Measurements from ENCODE around the gene TUBGCP6. TPM values are rescaled to one million over a fixed set of nuclear protein-coding genes. Genes with fewer than 3 reads are reported as not detected.

TUBGCP6 gene
- total and polyA plus RNA-seq, 10 of the 15 experiments (the other 5 are each of a cell fraction or from before 2014, with no cell fraction given): 0.74 to 41.4 (median 19.4) TPM

DNA sequence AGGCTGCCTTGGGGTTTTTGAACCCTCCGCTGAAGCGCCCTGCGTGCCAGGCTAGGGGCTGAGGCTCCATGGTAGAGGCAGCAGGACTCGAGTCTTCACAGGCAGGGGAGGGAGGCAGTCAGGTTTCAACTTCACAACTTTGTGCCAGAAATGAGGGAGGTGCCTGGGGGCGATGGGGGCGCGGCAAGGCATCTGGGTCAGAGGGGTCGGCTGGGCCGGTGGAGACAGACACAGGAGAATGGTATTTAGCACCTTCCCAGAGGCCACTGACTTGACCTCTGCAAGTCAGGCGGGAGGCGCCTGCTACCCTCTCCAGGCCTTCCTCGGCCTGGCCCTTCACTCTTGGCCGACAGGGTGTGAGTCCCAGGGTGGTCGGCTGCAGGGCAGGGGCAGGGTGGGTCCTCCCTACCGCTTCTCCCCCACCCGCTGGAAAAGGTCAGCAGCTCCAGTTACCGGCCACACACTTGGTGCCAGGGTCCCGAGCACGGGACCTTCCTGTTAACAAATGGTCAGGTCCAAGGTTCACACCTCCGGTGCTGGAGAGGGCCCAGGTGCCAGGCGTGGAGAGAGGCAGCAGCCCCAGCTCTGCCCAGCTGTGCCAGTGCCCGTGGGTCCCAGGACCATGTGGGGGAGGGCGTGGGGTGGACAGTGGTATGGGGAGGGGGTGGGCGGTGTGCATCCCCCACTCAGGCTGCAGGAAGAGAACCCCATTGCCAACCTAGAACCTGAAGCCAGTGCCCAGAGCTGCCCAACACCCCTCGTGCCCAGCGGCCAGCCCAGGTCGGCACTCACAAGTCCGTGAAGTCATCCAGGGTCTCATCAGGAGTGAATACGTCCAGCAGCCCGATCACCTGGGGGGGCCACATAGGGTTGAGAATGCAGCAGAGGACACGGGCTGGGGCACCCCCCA, 12.9 kb upstream of the TUBGCP6 start:
- H4K20me1 ChIP-seq (ENCODE audit: control insufficient read depth, insufficient read depth): no peaks in the 10 kb centered on the region
- no peak for FAIRE-seq
- no peaks in the 10 kb centered on the region; a peak in 1 of 4 replicates for H3K36me3 ChIP-seq (ENCODE audit: control insufficient read depth in 2 of 2, insufficient read depth in 2 of 2, low read length in 1 of 2)
- no peak overlapping the region for H3K4me2 ChIP-seq (ENCODE audit: control insufficient read depth, insufficient read depth)
- H3K4me3 ChIP-seq: no peak overlapping the region
- ChIA-PET SMC1A (ENCODE audit: uncharacterized antibody, unreplicated experiment) (no interaction called here), POLR2A (no interaction called here), CTCF (no interaction called here), RAD21 (ENCODE audit: unreplicated experiment) (no interaction called here)
- H3K79me2 ChIP-seq (ENCODE audit: control insufficient read depth, insufficient read depth, low read length): peaks cover 8% of the 10 kb centered on the region
- BruUV-seq (replicated peaks): no TSS peak
- no peak overlapping the region for H2AFZ ChIP-seq (ENCODE audit: control insufficient read depth, low read depth, low read length)
- DNase-seq (ENCODE audit: low read depth, low spot score): no peak
- no peak for TF ChIP-seq ZBTB11 (CRISPR knock-in tag; IDR thresholded peaks at IDR 0.05)
- no peak for TF ChIP-seq NKRF (conservative IDR thresholded peaks at IDR 0.05)
- TF ChIP-seq FOS (IDR thresholded peaks at IDR 0.05; ENCODE audit: borderline replicate concordance, extremely low read depth, insufficient read length): no peak
- no peak for TF ChIP-seq SMARCA5 (IDR thresholded peaks at IDR 0.05)
- TF ChIP-seq CBX5 (IDR thresholded peaks at IDR 0.05; ENCODE audit: low read depth): no peak
- no peak for TF ChIP-seq ZNF592 (IDR thresholded peaks at IDR 0.05)
- no peak for TF ChIP-seq MAX (IDR thresholded peaks at IDR 0.05; ENCODE audit: low read depth, low read length)
- TF ChIP-seq NBN (IDR thresholded peaks at IDR 0.05): no peak
- no peak for TF ChIP-seq RUNX3 (IDR thresholded peaks at IDR 0.05; ENCODE audit: low read length)
- no peak for TF ChIP-seq MEF2A (IDR thresholded peaks at IDR 0.05; ENCODE audit: insufficient read depth, low read depth, low read length)
- TF ChIP-seq SREBF1 (IDR thresholded peaks at IDR 0.05; ENCODE audit: low read length): no peak
- no peak for TF ChIP-seq NFXL1 (IDR thresholded peaks at IDR 0.05; ENCODE audit: borderline replicate concordance)
- no peak for TF ChIP-seq RFX5 (IDR thresholded peaks at IDR 0.05; ENCODE audit: low read depth, low read length)
- no peak for TF ChIP-seq IKZF1 (conservative IDR thresholded peaks at IDR 0.05)
- no peak for ATAC-seq
- no peaks in the 10 kb centered on the region for H3K27me3 ChIP-seq (replicated peaks in 1 of 2; ENCODE audit: control insufficient read depth in 2 of 2, insufficient read depth in 2 of 2, low read length in 1 of 2)
- H3K9ac ChIP-seq (ENCODE audit: control insufficient read depth, insufficient read depth, low read length): no peak overlapping the region
- no peaks in the 10 kb centered on the region for H3K9me3 ChIP-seq (replicated peaks; ENCODE audit: control insufficient read depth, insufficient read depth, low read length)
- 88% methylated on average over 24 of the region's 31 CpGs for WGBS (ENCODE audit: insufficient coverage, insufficient replicate concordance, low lambda C conversion rate, missing lambda C conversion rate)
- no peak overlapping the region for H3K27ac ChIP-seq (ENCODE audit: control insufficient read depth, insufficient read depth)
- H3K4me1 ChIP-seq (ENCODE audit: control insufficient read depth, insufficient read depth, low read length): peaks cover 9% of the 10 kb centered on the region
- intact Hi-C loops (cut with micrococcal nuclease; ENCODE audit: unreplicated experiment): no loop called here
- in situ Hi-C loops (cut with MboI): loop anchor here (10.0 kb wide), 2 partner anchors 237 to 357 kb away; no protein-coding TSS in a partner anchor
